Tibial nerve (tissue), 4 donors: ENCODE results near the gene SAXO2.
"Not testable (repeated sequence)": the region's sequence is repeated elsewhere in the genome, so short reads cannot be mapped to it uniquely, and the experiment has no call there.

Source experiments
- CTCF ChIP-seq, 5 experiments: fragments of 200-600 bp in 3 of 5; fragments of 450-650 bp in 2 of 5; sonication (generic) in 3 of 5; IDR thresholded peaks; one replicate each; pipeline ENCODE4 v1.5.1; 2016 to 2019; ENCODE audit warnings: antibody characterized with exemption in 5 of 5, mild to moderate bottlenecking in 3 of 5, moderate library complexity in 2 of 5
- EP300 ChIP-seq, 2 donors: sonication (generic); formaldehyde crosslinking; IDR thresholded peaks; one replicate each; pipeline ENCODE4 v1.6.1; 2017; ENCODE audit warnings: antibody characterized with exemption in 2 of 2, mild to moderate bottlenecking in 1 of 2
- POLR2A ChIP-seq, 2 donors: fragments of 450-650 bp; IDR thresholded peaks; one replicate each; pipeline ENCODE4 v1.6.1; 2017; ENCODE audit warnings: antibody characterized with exemption in 2 of 2, mild to moderate bottlenecking in 2 of 2, moderate library complexity in 2 of 2

- TF ChIP-seq CTCF, EP300, POLR2A (IDR thresholded peaks at IDR 0.05): not testable (repeated sequence)
These were observed 14.4 kb upstream of the SAXO2 start for GRCh38 chr15:82248261-82248660.
